Measurements from ENCODE around the gene CDKN1A.
A peak's percentile ranks its signal among the peaks of the same experiment; 100 is the strongest.
"Not testable (repeated sequence)": the region's sequence is repeated elsewhere in the genome, so short reads cannot be mapped to it uniquely, and the experiment has no call there.

CDKN1A gene

DNA sequence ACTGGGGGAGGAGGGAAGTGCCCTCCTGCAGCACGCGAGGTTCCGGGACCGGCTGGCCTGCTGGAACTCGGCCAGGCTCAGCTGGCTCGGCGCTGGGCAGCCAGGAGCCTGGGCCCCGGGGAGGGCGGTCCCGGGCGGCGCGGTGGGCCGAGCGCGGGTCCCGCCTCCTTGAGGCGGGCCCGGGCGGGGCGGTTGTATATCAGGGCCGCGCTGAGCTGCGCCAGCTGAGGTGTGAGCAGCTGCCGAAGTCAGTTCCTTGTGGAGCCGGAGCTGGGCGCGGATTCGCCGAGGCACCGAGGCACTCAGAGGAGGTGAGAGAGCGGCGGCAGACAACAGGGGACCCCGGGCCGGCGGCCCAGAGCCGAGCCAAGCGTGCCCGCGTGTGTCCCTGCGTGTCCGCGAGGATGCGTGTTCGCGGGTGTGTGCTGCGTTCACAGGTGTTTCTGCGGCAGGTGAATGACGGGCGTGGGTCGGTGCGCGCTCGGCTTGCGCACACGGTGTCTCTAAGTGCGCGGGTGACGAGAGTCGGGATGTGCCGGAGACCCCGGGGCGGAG lies at the start of gene CDKN1A:
Gene CDKN1A, plus strand, starts transcription at position 227 of the 555 bp plus-strand sequence. CDS start 5,388 bp downstream, outside the sequence.
- DNase-seq: peak; percentile 69

DNA sequence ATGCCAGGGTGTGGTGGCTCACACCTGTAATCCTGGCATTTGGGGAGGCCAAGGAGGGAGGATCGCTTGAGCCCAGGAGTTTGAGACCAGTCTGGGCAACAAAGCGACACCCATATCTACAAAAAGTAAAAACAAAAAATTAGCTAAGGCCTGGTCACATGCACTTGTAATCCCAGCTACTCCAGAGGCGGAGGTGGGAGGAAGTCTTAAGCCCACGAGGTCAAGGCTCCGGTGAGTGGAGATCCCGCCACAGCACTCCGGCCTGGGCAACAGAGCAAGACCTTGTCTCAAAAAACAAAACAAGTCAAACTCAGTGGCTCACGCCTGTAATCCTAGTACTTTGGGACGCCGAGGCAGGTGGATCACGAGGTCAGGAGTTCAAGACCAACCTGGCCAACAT lies 48.7 kb upstream of the CDKN1A start:
- DNase-seq: no peak

DNA sequence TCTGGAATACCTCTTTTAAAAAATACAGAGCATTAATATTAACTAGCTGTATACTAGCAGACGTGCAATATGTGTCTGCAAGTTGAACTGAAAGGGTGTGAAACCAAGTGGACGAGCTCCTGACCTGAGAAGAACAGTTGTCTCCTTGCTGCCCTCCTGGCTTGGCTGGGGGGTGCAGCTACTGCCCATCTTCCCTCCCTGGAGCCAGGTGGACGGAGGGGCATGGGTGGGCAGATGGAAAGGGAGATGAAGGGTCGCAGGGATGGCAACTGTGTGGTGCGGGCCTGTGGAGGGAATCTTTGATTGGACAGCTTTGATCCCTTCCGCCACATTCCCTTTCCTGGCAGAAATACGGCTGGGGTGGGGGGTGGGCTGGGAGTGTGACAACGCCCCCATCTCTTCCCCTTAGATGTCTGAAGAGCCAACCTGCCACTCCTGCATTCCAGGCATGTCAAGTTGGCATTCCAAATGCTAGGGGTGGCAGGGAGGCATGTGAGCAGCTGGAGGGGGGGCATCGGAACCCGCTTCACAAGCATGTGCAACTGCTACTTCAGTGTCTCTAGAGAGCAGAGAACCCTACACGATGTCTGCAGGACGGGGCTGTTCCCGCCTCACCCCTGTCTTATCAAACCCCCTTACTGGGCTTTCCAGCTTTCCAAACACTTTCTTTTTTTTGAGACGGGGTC lies 47.0 kb upstream of the CDKN1A start:
- no peak for DNase-seq

DNA sequence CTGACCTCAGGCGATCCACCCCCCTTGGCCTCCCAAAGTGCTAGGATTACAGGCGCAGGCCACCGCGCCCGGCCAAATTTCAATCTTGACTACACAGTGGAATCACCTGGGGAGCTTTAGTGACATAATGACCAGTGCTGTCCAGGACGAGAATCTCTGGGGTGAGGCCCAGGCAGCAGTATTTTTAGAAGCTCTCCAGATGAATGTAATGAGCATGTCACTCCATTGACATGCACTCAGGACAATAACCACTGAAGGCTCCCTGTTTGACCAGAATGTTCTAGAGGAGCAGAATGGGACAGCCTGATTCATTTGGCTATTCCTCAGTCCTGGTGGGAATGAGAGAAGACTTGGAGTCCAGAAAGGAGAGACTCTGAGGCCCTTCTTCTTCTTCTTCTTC lies 45.1 kb upstream of the CDKN1A start:
- DNase-seq: no peak

DNA sequence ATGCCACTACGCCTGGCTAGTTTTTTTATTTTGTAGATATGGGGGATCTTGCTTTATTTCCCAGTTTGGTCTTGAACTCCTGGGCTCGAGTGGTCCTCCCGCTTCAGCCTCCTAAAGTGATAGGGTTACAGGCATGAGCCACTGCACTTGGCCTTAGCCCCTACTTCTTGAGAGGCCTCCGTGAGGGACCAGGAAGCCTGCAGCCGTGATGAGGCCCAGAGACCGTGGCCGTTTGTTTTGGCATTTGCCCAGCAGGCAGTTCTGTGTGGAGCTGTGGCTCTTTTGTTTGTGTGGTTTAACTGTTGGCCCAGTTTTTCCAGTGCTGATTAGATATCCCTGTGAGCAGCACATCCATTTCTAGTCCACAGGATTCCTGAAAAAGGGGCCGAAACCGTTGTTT lies 44.6 kb upstream of the CDKN1A start:
- DNase-seq: no peak

DNA sequence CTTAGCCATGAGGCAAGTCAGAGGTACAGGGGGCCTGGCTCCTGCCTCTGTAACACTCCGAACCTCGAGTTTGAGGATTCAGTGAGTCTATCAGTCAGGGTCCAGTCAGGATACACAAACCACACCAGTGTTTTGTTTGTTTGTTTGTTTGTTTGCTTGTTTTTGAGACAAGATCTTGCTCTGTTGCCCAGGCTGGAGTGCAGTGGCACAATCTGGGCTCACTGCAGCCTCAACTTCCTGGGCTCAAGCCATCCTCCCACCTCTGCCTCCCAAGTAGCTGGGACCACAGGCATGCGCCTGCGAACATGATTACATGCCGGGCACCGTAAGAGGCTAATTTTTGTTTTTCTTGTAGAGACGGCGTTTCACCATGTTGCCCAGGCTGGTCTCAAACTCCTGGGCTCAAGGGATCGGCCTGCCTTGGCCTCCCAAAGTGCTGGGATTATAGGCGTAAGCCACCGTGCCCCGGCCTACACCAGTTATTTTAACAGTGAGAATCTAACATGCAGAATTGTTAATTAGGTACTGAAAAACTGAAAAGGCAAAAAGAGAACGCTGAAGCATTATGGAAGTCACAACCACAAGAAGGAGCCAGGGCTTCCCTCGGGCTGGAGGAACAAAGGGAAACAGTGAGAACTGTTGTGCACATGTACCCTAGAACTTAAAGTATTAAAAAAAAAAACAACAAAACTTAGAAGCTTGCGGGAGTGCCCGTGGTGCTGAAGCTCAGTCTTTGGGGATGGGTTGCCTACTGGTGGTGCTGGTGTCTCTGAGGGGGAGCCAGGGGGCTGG lies 44.0 kb upstream of the CDKN1A start:
- no peak for DNase-seq

DNA sequence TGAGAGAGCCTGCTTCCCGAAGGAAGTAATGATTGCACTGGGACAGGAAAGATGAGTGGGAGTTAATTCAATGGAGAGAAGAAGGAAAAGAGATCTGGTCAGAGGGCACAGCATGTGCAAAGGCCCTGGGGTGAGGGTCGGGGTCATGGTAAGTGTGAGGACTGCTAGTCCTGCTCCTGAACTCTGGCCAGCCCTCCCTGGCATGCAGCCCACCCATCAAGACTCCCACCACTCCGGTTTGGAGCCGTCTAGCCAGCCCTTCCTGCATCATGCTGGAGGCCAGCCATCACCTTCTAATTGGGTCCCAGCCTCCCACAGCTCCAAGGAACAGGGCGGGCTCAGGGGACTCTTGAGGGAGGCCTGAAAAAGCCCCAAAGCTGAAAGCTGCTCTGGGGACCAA lies 42.2 kb upstream of the CDKN1A start:
- no peak for DNase-seq

DNA sequence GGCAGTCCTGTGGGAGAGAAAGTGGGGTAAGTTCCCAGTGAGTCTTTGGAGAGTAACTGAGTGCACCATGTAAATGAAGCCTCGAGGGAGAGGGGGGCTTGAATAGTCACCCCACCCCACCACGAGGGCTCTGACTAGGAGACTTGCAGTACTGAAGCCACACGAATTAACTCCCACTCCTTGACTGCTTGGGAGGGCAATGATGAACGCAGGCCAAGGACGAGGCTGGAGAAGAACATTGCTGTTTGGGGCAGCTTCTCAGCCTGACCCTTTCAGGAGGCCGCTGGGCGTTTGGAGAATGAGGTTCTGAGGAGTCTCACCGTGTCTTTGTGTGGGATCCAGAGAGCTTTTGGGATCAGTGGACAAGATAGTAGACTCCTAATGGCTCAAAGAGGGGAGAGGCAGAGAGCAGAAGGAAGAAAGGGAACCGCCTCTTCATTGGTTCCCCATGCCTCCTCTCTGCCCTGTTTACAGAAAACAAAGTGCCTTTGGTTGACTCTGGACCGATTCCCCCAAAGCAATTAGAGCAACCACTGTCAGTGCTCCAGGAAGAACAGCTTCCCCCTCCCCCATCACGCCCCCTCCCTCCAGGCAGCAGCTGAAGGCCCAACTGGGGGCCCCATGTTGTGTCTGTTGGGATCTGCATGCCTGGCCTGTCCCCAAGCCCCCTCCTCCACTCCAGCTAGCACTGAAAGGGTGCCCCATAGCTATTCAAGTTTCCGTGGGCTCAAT lies 41.7 kb upstream of the CDKN1A start:
- no peak for DNase-seq

DNA sequence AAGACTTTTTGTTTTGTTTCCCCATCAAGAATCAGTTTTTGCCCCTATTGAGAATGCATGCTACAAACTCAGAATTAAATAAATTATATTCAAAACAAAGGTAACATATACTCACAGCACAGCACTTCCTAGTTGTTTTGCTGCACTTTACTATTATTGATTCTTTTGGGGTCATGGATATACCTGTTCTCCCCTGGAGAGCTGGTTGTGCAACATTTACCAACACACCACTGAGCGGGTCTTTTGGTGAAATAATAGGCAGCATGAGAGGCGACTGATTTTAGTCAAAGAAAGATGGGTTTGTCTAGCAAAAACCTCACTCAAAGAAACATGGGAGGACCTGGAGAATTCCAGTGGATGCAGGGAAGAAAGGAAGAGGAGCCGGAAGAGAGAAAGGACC lies 39.9 kb upstream of the CDKN1A start:
- no peak for DNase-seq

DNA sequence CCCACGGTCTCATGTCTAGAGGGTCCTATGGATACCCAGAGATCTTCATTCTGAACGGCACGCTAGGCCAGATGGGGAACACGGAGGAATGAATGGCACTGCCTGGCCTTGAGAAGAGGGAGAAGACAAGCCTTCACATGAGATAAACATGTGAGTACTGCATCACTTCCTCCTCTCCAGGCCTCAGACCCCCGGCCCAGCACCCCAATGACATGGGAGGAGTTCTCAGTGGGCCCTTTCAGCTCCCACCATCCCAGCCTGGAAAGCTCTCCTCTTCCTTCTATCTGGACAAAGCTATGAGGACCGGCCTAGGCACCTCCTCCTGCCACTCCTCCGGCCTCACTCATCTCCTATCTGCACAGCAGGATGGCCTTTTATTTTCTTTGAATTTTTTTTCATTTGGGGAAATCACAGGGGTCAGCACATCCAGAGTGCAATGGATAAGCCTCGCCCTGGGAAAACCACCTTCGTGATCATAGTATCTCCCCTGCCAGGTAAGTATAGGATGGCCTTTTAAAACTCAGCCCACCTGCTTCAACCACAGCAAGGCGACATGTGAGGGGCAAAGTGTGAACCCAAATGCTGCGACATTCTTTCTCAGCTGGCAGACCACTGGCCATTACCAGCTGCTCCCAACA lies 39.2 kb upstream of the CDKN1A start:
- no peak for DNase-seq

DNA sequence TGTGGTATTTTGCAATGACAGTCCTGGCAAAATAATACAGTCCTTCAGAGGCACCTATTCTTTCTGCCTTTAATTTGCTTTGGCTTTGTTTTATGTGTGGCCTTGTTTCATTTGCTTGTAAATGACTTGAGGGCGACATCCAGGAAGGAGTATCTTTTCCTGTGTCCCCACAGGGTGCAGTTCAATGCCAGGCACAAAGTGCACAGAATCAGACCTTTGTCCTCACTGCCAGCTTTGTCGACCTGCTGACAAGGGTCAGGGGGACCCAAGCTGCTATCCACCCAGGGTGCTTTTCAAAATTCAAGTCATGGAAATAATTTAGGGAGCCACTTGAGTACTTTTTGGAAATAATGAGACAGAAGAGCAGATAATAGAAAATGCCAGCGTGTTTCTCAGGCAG lies 37.0 kb upstream of the CDKN1A start:
- no peak for DNase-seq

DNA sequence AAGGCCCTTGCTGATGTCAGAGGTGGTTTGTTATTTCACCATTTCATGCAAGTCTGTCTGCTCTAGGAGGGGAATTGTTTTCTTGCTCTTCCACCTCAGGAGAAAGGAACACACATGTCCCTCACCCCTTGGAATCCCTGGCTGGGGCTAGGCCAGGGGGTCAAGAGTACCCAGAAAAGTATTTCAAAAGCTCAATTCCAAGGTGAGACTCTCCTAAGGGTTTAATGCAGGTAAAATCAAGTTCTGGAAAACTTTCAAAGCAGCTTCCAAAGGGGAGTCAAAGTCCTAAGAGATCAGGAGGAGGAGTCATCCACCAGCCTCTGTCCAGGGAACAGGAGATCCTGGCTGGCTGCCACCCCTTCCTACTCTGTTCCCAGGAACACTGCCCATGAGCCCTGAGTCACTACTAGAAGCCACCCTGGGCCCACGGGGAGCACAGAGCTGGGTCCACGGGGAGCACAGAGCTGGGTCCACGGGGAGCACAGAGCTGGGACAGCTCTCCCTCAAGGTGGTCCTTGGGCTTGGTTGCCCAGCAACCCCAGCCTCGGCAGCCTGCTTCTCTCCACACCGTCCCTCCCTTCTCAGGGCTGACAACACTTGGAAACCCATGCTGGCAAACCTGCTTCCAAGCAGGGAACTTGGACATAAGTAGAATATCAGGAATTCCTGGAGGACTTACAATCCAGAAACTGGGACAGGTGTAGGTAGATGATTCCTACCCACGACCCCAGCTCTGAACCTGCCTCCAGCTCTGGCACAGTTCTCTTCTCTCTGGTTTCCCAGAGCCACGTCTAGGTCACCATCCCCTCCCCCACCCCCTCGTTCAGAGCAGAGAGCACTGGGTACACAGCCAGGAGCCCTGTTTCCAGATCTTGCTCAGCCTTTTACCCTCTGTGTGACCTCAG lies 35.3 kb upstream of the CDKN1A start:
- DNase-seq: no peak

DNA sequence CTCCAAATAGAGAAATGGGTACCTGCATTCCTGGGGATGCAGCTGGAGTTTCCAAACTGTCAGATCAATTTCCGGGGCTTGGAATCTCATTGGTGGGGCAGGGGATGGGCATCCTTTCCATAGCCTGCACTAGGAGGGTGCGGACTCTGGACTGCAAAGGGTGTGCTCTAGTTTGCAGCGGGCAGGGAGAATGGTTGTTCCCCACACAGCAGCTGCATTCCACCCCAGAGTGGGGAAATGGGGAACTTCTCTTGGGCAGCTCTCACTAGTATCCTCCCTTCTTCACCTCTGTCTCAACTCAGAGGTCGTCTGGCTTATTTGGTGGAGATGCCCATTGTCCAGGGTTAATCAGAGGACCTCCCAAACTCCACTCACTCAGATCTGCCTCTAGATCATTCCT lies 34.5 kb upstream of the CDKN1A start:
- DNase-seq: no peak

DNA sequence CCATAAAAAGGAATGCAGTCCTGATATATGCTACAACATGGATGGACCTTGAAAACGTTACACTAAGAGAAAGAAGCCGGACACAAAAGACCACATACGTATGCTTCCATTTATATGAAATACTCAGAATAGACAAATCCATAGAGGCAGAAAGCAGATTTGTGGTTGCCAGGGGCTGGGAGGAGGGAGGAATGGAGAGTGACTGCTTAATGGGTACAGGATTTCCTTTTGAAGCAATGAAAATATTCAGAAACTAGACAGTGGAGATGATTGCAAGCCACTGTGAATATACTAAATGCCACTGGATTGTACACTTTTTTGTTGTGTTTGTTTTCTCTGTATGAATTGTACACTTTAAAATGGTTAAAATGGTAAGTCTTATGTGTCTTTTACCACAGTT lies 29.4 kb upstream of the CDKN1A start:
- no peak for DNase-seq

DNA sequence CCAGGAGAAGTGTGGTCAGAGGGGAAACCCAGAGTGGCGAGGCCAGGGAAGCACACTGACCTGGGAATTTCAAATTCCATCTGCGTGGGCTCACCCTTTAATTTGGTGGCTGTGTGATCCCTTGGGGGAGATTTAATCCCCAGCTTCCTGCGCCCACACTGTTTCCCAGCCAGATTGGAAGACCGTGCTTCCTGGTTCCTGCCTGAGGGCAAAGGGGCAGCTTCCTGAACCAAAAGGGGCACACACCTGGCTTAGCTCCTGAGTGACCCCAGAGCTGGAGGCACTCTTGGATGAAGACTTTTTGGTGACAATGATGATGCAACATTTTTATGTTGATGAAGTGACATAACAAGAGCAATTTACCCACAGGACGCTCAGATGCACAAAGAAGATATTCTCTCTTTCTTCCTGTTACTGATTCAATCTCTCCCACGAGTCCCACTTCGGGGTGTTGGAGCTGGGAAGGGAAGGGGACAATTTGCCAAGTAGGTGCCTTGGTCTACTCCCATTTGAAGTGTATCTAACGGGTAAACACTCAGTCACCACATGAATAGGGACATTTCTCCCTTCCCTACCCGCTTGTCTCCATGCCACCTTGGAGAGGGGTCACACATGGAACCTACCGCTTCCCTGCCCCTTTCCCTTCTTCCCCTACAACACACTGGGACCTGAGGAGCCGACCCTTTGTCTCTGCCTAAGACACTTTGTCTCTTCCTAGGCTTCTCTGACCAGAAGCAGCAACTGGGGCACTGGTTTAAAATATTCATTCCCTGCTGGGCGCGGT lies 28.6 kb upstream of the CDKN1A start:
- no peak for DNase-seq

DNA sequence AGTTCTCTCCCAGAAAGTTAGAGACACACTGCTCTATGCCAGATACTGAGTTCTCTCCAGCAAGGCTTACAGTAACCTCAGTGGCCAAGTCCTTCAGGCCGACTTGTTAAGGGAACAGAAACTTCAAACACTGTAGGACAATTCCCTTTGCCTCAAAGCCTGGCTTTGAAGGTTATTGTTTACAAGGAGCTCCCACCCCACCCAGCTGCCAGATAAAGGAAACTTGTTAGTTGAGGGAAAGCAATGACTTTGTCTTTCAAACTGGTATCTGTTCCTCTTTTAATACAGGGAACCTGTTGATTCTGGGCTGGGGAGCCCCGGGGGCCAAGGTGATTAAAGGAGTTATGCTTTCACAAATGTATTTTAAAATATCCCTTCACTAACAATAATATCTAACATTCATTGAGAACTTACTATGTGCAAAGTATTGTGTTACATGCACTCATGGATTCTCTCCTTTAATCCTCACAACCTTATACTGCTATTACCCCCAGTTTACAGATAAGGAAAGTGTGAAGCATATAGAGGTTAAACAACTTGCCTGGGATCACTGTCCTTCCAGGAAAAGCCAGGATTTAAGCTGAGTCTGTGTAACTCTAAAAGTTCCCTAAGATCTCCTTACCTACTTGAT lies 27.6 kb upstream of the CDKN1A start:
- DNase-seq: no peak

DNA sequence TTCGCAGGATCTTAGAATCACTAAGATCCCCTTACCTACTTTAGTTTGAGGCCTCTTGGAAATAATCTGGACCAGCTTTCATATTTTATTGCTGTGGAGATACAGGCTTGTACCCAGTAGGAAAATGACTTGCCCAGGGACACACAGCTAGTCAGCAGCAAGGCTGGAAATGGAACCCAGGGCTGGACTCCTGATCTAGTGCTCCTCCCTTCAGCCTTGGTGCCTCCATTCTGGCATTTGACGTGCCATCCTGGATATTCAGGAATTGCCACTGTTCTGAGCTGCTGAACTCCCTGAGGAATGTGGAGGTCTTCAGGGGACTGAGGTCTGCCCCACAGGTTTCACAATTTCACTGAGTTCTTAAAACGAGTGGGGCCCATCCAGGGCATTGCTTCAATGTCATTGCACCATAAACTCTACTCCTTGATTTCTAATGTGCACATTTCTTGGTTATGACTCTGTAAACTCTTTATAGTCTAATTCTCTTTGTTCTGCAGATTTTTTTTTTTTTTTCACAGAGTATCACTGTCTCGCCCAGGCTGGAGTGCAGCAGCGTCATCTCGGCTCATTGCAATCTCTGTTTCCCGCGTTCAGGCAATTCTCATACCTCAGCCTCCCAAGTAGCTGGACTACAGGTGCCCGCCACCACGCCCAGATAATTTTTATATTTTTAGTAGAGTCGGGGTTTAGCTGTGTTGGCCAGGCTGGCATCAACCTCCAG lies 26.7 kb upstream of the CDKN1A start:
- DNase-seq: no peak

DNA sequence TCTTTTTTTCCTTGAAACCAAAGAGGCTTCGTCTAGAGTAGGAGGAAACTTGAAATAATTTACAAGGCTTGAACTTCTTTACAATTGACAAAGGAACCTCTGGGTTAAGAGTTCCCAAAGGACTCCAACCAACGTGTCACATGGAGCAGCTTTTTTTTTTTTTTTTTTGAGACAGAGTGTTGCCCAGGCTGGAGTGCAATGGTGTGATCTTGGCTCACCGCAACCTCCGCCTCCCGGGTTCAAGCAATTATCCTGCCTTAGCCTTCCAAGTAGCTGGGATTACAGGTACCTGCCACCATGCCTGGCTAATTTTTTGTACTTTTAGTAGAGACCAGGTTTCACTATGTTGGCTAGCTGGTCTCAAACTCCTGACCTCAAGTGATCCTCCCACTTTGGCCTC lies 24.0 kb upstream of the CDKN1A start:
- DNase-seq: not testable (repeated sequence)

DNA sequence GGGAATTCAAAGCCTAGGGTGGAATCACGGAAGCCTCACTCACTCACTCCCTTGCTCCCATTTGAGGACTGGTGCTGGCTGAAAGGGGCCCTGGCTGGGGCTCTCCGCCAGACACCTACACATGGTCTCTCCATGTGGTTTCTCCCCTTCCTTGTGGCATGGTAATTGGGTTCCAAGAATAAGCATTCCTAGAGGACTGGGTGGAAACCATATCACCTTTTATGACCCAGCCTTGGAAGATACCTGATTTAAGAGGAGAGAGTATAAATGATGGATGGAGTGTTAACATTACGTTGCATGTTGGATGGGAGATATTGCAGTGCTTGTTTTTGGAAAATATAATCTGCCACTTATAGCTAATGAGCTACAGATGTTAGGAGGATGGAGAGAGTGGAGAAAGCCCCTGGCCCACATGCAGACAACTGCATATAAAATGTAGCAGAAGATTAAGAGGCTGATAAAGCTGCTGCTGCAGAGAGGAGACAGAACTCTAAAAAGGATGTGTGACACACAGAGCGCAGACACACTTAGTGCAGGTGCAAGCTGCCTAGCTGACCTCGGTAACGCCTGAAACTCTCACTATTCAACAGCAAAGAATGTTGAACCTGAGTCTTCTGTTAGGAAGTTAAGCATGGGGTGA lies 23.3 kb upstream of the CDKN1A start:
- no peak for DNase-seq

Measured in activated CD4-positive, alpha-beta T cell treated with anti-CD3 and anti-CD28 coated beads, Interleukin-2, amount 50 U/mL, for 1 hour (primary cell).